GM19193 (cell line): ENCODE results near the gene ST7.

Experiments used
- POLR2A ChIP-seq: IDR thresholded peaks from 4 replicates; pipeline ENCODE4 v1.6.1; 2011; ENCODE audit not compliant: insufficient read depth, insufficient read length; ENCODE audit errors: extremely low read depth

Gene ST7

GRCh38 chr7:116988363-116988989 is 35.2 kb downstream of the ST7 start:
- no peak for TF ChIP-seq POLR2A

DNA sequence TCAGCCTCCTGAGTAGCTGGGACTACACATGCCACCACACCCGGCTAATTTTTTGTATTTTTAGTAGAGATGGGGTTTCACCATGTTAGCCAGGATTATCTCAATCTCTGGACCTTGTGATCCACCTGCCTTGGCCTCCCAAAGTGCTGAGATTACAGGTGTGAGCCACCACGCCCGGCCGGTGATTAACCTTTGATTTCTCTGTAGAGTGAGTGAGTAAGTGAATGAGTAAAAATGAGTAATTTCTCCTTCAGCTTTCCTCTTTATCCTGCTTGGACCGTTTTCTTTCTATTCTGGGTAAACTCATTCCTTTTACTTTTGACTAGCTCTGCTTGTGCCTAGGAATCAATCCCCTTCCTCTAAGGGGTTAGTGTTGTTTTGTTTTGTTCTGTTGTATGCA is 36.8 kb downstream of the ST7 start:
- TF ChIP-seq POLR2A, result no peak

GRCh38 chr7:116991233-116991632 is 37.9 kb downstream of the ST7 start:
- no peak for TF ChIP-seq POLR2A

DNA sequence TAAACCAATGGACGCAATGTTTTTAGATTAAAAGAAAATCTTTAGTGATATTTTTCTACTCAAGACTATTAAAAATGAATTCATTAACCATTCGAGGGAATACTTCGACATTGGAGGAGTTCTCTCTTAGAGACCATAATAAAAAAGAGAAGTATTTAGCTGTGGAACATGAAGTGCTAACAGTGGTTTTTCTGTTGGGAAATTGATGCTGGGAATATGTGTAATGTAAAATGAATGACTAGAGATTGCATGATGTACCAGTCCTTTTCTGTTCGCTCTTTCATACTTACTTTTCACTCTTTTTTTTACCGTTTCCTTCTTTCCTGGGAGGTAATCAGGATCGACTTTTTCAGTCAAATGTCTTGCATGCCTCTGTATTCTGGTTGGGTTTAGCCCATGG is 41.3 kb downstream of the ST7 start:
- TF ChIP-seq POLR2A, result no peak

DNA sequence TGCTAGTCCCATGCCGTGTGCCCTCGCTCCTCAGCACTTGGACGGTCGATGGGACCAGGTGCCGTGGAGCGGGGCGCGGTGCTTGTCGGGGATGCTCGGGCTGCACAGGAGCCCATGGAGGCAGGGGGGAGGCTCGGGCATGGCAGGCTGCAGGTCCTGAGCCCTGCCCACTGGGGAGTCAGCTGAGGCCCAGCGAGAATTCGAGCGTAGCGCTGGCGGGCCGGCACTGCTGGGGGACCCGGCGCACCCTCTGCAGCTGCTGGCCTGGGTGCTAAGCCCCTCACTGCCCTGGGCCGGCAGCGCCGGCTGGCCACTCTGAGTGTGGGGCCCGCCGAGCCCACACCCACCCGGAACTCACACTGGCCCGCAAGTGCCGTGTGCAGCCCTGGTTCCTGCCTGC is 44.7 kb downstream of the ST7 start:
- TF ChIP-seq POLR2A, result no peak

- TF ChIP-seq POLR2A, result no peak
Observed at GRCh38 chr7:116998567-116999175, 45.4 kb downstream of the ST7 start.

- TF ChIP-seq POLR2A, result no peak
Observed at GRCh38 chr7:116999311-116999710, 46.0 kb downstream of the ST7 start.

DNA sequence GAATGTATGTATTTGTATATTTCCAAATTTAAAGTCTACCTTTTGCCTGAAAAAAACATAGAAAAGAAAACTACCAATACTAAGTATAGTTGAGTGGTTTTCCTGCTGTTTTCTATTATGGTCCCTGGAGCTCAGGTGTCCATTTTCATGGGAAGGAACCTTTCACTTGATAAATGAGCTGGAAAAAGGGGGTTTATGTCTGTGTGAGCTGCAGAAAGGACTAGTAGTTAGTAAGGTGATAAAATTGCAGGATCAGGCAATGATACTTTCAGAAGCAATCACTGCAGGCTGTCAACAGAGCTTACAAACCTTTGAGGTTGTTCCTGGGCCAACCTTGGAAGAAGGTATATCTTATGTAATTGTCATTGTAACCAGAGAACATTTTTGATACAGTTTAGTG is 48.0 kb downstream of the ST7 start:
- TF ChIP-seq POLR2A, result no peak

- TF ChIP-seq POLR2A, result no peak
Observed at GRCh38 chr7:117004899-117005298, 51.6 kb downstream of the ST7 start.

- no peak for TF ChIP-seq POLR2A
Observed at GRCh38 chr7:117005449-117005848, 52.1 kb downstream of the ST7 start.

DNA sequence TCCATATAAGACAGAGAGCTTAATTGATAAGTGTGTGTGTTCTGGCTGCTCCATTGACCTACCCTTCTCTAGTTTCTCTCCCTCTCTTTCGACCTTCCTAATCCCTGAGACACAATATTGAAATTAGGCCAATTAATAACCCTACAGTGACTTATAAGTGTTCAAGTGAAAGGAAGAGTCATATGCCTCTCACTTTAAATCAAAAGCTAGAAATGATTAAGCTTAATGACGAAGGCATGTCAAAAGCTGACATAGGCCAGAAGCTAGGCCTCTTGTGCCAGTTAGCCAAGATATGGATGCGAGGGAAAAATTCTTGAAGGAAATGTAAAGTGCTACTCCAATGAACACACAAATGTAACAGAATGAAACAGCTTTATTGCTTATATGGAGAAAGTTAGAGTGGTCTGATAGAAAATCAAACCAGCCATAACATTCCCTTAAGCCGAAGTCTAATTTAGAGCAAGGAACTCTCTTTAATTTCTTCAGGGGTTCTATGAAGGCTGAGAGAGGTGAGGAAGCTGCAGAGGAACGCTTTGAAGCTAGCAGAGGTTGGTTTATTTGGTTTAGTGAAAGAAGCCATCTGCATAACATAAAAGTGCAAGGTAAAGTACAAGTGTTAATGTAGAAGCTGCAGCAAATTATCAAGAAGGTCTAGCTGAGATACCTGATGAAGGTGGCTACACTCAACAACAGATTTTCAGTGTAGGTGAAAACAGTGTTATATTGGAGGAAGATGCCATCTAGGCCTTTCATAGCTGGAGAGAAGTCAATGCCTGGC is 53.8 kb downstream of the ST7 start:
- no peak for TF ChIP-seq POLR2A

DNA sequence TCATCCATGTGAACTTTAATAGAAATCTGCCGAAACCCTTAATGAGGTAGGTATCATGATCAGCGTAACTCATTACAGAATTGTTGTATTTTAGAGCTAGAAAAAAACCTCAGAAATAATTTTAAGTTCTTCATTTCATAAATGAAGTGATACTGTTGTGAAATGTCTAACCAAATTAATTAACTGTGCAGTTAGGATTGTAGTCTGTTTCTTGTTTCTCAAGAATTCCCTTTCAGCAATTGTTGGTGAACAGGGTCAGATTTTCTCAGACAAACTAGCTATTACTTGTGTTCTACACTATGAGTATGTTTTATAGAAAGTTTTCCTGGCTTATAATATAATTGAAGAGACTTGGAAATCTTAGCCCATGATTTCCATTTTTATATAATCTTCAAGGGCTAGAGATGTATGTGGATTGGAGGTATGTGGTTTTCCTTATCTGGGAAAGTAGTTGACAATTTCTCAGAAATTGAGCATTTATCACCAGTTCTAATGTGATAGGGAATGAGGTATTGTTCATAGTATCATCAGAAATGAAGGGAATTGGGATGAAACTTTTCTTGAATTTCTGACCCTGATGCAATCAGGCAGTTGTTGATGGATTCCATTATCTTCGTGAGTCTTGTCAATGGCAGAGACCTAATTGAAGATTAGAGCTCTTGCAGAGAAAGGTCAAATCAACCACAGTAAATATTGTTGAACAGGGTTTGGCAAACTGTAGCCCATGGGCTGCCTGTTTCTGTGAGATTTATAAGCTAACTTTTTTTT is 55.0 kb downstream of the ST7 start:
- no peak for TF ChIP-seq POLR2A

DNA sequence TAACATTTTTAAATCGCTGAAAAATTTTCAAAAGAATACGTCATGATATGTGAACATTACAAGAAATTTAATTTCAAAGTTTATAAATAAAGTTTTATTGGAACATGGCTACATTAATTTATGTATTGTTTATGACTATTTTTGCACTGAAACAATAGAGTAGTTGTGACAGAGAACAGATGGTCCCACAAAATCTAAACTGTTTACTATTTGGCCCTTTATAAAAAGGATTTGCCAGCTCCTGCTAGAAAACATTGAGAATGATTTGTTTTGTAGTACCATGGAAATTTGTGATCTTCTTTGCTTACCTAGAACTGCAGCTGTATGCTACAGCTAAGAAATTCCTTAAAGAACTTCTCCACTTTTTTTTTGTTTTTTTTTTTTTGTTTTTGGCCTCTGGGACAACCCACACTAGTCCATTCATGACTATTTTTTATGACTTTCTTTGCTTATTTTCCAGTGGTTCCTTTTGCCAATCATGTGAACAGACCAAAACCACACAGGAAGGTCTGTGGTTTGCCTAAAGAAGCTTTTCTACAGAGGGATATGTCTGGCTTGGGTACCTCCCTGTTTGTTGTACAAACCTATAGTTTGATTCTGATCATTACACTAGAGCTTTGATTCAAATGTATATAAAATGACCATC is 55.7 kb downstream of the ST7 start:
- no peak for TF ChIP-seq POLR2A

GRCh38 chr7:117009705-117010361 is 56.5 kb downstream of the ST7 start:
- no peak for TF ChIP-seq POLR2A

- TF ChIP-seq POLR2A, result peak; percentile 19
Observed at GRCh38 chr7:117010375-117011133, 57.3 kb downstream of the ST7 start.
